SJCRH30 (cell line): ENCODE data around the gene WASL. TPM values are rescaled to one million over a fixed set of nuclear protein-coding genes. Genes with fewer than 3 reads are reported as not detected.

Experiments used
- DNase-seq, 2 experiments: peaks; one replicate each; pipeline ENCODE4 v3.0.0-alpha.2; 2015 to 2020
- H3K27ac ChIP-seq: fragments of 250-450 bp; sonication (Bioruptor Pico); 2 replicates; pipeline ENCODE4 v1.5.1; 2020; ENCODE audit warnings: mild to moderate bottlenecking, moderate library complexity
- H3K27me3 ChIP-seq: fragments of 250-450 bp; sonication (Bioruptor Pico); 2 replicates; pipeline ENCODE4 v1.5.1; 2020; ENCODE audit warnings: mild to moderate bottlenecking, moderate library complexity
- H3K36me3 ChIP-seq: fragments of 250-450 bp; sonication (Bioruptor Pico); 2 replicates; pipeline ENCODE4 v1.5.1; 2020; ENCODE audit warnings: mild to moderate bottlenecking, moderate library complexity
- H3K4me1 ChIP-seq: fragments of 250-450 bp; sonication (Bioruptor Pico); 2 replicates; pipeline ENCODE4 v1.5.1; 2020; ENCODE audit warnings: mild to moderate bottlenecking, moderate library complexity
- H3K4me3 ChIP-seq: fragments of 250-450 bp; sonication (Bioruptor Pico); 2 replicates; pipeline ENCODE4 v1.5.1; 2020; ENCODE audit warnings: mild to moderate bottlenecking, moderate library complexity
- H3K9me3 ChIP-seq: fragments of 250-450 bp; sonication (Bioruptor Pico); replicated peaks from 2 replicates; pipeline ENCODE4 v1.5.1; 2020; ENCODE audit warnings: mild to moderate bottlenecking, moderate library complexity
- total RNA-seq: library from RNA; depleted of rRNA; stranded (reverse); fragments of >200 nt; shearing (Covaris generic); gene quantifications from 2 replicates; pipeline ENCODE4 v1.2.3, GENCODE V29; 2014

Gene WASL
- total RNA-seq, 1 experiment from 2014 or later = 26.4 TPM

DNA sequence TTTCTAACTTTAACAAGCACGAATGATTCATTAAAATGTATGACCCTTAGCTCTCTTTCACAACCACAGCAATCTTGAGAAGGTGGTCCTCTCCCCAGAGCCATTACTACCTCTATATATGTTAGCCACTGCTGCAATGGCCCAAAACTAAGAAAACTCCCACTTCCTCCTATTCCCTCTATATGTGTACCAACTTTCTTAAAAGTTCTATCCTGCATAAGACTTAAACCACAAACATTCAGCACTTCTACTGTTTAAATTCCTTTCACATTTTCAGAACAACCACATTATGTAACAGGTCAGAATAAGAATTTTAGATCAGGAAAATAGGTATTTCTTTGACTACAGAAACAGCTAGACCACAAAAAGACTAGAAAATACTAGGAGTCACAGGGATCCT lies 36.2 kb downstream of the WASL start:
- H3K27ac ChIP-seq = no peak overlapping the region
- peaks cover 1% of the 10 kb centered on the region for H3K36me3 ChIP-seq
- peaks cover 42% of the 10 kb centered on the region for H3K4me1 ChIP-seq
- H3K4me3 ChIP-seq = no peak overlapping the region
- DNase-seq = no peak
- no peaks in the 10 kb centered on the region for H3K9me3 ChIP-seq
- H3K27me3 ChIP-seq = no peaks in the 10 kb centered on the region

GRCh38 chr7:123711832-123712293 lies 36.9 kb downstream of the WASL start:
- peaks cover 9% of the 10 kb centered on the region for H3K36me3 ChIP-seq
- H3K4me1 ChIP-seq = peaks cover 42% of the 10 kb centered on the region
- no peak overlapping the region for H3K27ac ChIP-seq
- no peak for DNase-seq
- no peaks in the 10 kb centered on the region for H3K27me3 ChIP-seq
- H3K9me3 ChIP-seq = no peaks in the 10 kb centered on the region
- no peak overlapping the region for H3K4me3 ChIP-seq

DNA sequence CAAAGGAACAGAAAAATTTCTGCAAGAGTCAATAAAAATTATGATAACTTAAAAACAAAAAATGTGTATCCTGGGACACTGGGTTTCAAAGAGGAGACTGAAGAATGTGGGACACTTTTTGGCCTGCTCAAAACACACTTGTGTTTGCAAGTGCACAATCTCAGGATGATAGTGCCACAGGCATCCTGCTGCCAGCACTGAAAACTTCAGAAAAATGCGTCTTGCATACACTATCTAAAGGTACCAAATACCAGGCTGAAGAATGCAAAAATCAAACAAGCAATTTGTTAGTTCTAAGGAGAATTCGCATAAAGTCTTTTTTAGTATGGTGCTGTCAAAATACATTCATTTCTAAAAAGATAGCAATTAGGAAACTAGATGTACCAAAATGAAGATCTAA lies 38.1 kb downstream of the WASL start:
- Histone ChIP-seq H3K27me3 (no peaks in the 10 kb centered on the region), H3K9me3 (no peaks in the 10 kb centered on the region), H3K36me3 (peaks cover 16% of the 10 kb centered on the region), H3K4me1 (peaks cover 42% of the 10 kb centered on the region), H3K4me3 (no peak overlapping the region), H3K27ac (no peak overlapping the region)
- no peak for DNase-seq

DNA sequence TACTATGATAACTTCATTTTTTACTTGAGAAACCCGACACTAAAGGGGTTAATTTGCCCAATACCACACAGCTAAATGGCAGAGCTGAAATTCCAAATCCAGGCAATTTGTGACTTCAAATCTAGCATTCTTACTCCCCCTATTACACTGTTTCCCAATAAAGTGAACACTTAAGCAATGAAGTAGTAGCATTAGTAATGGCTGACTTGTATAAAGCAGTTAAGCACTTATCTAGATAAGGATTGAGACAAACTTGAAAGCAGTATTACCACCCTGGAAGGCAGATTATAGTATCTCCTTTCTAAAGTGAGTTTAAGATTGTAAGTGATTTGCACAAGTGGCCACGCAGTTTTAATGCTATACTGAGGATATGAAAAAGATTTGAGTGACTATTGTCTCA lies 39.3 kb downstream of the WASL start:
- DNase-seq = peak in 1 of 2 experiments; percentile 18
- Histone ChIP-seq H3K4me1 (peaks cover 31% of the 10 kb centered on the region), H3K27me3 (no peaks in the 10 kb centered on the region), H3K36me3 (peaks cover 16% of the 10 kb centered on the region), H3K27ac (no peak overlapping the region), H3K9me3 (no peaks in the 10 kb centered on the region), H3K4me3 (no peak overlapping the region)

- Histone ChIP-seq H3K27me3 (no peaks in the 10 kb centered on the region), H3K4me3 (no peak overlapping the region), H3K27ac (no peak overlapping the region), H3K36me3 (peaks cover 27% of the 10 kb centered on the region), H3K9me3 (no peaks in the 10 kb centered on the region), H3K4me1 (peaks cover 6% of the 10 kb centered on the region)
- DNase-seq = no peak
Observed at GRCh38 chr7:123705211-123705901, 43.4 kb downstream of the WASL start.

DNA sequence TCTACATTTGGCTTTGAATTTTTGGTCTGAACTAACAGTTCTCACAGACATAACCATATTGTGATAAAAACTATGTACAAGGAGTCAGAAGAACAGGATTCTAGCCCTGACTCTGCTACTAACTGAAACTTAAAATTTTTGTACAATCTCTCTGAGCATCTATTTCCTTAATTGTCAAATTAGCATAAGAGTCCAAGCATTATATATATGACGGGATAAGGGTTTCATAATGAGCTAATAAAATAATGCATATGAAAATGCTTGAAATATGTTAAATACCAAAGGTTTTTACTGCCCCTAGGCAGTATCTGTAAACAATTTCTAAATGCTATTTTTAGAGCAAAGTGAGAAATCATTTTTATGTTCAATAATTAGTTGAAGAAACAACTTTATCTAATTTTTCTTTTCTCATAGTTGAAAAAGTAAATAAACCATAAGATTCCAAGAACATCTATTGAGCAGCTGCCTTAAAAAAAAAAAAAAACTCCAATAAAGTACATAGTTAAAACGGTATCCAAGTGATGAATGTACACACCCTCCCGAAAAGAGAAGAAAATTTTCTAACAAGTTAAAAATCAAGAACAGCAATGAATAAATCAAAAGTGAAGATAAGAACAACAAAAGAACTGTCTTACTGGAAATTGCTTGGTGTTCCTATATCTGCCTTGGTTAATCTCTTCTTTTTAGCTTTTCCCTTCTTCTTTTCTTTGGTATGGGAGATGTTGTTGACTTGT lies 52.7 kb downstream of the WASL start:
- H3K27ac ChIP-seq = no peak overlapping the region
- no peaks in the 10 kb centered on the region for H3K27me3 ChIP-seq
- no peak overlapping the region for H3K4me3 ChIP-seq
- DNase-seq = no peak
- no peaks in the 10 kb centered on the region for H3K9me3 ChIP-seq
- H3K4me1 ChIP-seq = no peaks in the 10 kb centered on the region
- H3K36me3 ChIP-seq = peaks cover 41% of the 10 kb centered on the region

DNA sequence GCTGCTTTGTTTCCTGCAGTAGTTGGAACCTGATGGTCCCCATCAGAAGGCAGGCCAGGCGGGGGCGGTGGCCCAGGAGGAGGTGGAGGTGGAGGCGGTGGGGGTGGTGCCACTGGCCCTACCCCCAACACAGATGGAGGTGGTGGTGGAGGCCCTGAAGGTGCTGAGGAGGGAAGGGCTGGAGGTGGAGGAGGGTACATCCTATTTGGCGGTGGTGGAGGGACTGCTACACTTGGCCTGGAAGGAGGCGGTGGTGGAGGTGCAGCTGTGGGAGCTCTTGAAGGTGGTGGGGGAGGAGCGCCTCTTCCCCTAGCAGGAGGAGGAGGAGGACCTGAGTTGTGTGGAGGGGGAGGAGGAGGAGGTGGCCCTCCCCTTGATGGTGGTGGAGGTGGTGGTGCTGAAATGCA lies 56.3 kb downstream of the WASL start:
- Histone ChIP-seq H3K36me3 (peaks cover 41% of the 10 kb centered on the region), H3K9me3 (no peaks in the 10 kb centered on the region), H3K27ac (no peak overlapping the region), H3K27me3 (no peaks in the 10 kb centered on the region), H3K4me1 (no peaks in the 10 kb centered on the region), H3K4me3 (no peak overlapping the region)
- DNase-seq = no peak

DNA sequence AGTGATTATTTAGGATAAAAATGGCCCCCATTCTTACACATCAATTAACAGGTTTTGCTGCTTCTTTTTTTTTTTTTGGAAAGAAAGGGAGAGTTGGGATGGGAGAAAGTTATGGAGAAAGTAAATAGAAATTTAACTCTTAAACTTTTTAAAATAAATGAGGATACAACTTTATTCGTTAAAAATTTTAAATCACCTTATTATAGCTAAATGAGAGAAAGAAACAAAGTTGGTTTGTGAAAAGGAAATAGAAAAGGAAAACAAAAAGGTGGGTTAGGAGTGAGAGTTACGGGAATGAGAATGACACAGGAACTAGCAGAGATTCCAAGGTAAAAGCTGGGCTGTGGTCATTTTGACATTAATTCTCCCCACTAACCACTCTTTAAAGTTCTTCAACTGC lies 58.3 kb downstream of the WASL start:
- Histone ChIP-seq H3K27me3 (no peaks in the 10 kb centered on the region), H3K36me3 (peaks cover 39% of the 10 kb centered on the region), H3K4me1 (no peaks in the 10 kb centered on the region), H3K9me3 (no peaks in the 10 kb centered on the region), H3K27ac (no peak overlapping the region), H3K4me3 (no peak overlapping the region)
- no peak for DNase-seq

DNA sequence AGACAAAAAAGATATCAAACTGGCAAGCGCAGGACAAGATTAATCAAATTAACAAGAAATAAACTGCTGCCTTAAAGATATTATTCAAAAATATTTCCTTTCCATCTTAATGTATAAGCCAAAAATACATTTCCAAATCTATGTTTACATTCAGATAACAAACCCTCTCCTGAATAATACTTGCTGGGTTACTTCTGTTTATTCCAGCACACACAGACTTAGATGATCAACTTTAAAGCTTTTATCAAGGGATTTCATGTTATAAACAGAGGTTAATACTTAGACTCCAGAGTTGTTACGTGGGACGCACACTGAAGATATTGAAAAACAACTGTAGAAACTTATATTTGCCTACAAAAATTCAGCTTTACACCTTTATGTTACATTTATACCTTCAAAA lies 59.6 kb downstream of the WASL start:
- H3K4me3 ChIP-seq = no peak overlapping the region
- H3K27ac ChIP-seq = no peak overlapping the region
- no peaks in the 10 kb centered on the region for H3K4me1 ChIP-seq
- DNase-seq = no peak
- peaks cover 38% of the 10 kb centered on the region for H3K36me3 ChIP-seq
- no peaks in the 10 kb centered on the region for H3K27me3 ChIP-seq
- H3K9me3 ChIP-seq = no peaks in the 10 kb centered on the region

GRCh38 chr7:123687727-123688126 lies 61.1 kb downstream of the WASL start:
- H3K36me3 ChIP-seq = peaks cover 39% of the 10 kb centered on the region
- H3K27ac ChIP-seq = no peak overlapping the region
- no peaks in the 10 kb centered on the region for H3K4me1 ChIP-seq
- DNase-seq = no peak
- H3K4me3 ChIP-seq = no peak overlapping the region
- H3K9me3 ChIP-seq = no peaks in the 10 kb centered on the region
- H3K27me3 ChIP-seq = no peaks in the 10 kb centered on the region

DNA sequence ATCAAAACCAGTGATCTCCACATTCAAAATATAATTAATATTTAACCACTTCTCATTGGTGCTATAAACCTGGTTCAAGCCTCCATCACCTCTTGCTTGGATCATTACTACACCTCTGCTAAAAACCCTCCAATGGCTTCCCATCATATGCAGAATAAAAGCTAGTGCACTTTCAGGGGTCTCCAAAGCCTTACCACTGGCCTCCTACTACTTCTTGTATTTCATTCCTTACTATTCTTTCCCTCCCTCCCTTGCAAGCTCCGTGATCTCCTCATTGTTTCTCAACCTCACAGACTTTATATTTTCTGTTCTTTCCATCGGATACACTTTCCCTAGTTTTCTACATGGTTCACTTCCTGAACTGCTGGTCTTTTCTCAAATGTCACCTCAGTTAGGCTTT lies 61.6 kb downstream of the WASL start:
- no peaks in the 10 kb centered on the region; the same call in 1 of the 2 replicates for H3K4me1 ChIP-seq

GRCh38 chr7:123682690-123683089 lies 66.1 kb downstream of the WASL start:
- Histone ChIP-seq H3K9me3 (no peaks in the 10 kb centered on the region), H3K36me3 (peaks cover 30% of the 10 kb centered on the region), H3K4me3 (no peak overlapping the region), H3K4me1 (peaks cover 9% of the 10 kb centered on the region), H3K27me3 (no peaks in the 10 kb centered on the region), H3K27ac (no peak overlapping the region)
- peak in 1 of 2 experiments; percentile 67 for DNase-seq

More for the DNA sequence above, 61.6 kb downstream of the WASL start:
- DNase-seq = no peak
- Histone ChIP-seq H3K27ac (no peak overlapping the region), H3K27me3 (no peaks in the 10 kb centered on the region), H3K36me3 (peaks cover 37% of the 10 kb centered on the region), H3K4me3 (no peak overlapping the region), H3K9me3 (no peaks in the 10 kb centered on the region)

GRCh38 chr7:123681561-123681960 lies 67.2 kb downstream of the WASL start:
- peak in 1 of 2 experiments; percentile 17 for DNase-seq
- Histone ChIP-seq H3K4me3 (no peak overlapping the region), H3K27me3 (no peaks in the 10 kb centered on the region), H3K27ac (no peak overlapping the region), H3K36me3 (peaks cover 26% of the 10 kb centered on the region), H3K4me1 (peaks cover 9% of the 10 kb centered on the region), H3K9me3 (no peaks in the 10 kb centered on the region)

DNA sequence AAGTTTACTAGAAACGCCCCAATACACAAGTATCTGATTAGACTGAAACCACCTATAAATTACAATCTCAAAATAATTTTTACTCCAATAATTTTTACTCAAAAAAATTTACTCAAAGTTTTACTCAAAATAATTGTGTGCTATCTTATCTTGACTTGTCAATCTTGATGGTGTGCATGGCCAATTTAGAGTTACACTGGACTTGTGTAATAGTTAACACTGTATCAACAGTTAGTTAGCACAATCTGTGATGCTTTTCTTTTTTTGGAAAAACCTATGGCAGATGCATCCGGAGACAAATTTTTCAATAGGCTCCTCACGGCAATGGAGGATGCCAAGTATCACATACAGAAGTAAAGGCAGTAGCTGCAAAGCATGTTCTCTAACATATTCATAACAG lies 68.2 kb downstream of the WASL start:
- no peaks in the 10 kb centered on the region for H3K9me3 ChIP-seq
- H3K27me3 ChIP-seq = no peaks in the 10 kb centered on the region
- peaks cover 18% of the 10 kb centered on the region for H3K36me3 ChIP-seq
- no peak overlapping the region for H3K4me3 ChIP-seq
- no peak overlapping the region for H3K27ac ChIP-seq
- H3K4me1 ChIP-seq = peaks cover 15% of the 10 kb centered on the region
- DNase-seq = no peak

GRCh38 chr7:123679614-123680013 lies 69.2 kb downstream of the WASL start:
- Histone ChIP-seq H3K27ac (no peak overlapping the region), H3K36me3 (peaks cover 17% of the 10 kb centered on the region), H3K27me3 (no peaks in the 10 kb centered on the region), H3K9me3 (no peaks in the 10 kb centered on the region), H3K4me1 (peaks cover 25% of the 10 kb centered on the region), H3K4me3 (no peak overlapping the region)
- DNase-seq = no peak
